OCI-LY7 (cell line): Measurements from ENCODE around the gene ZMYND8.

Experiments used
- EZH2phosphoT487 ChIP-seq: fragments of 200-600 bp; sonication (generic); IDR thresholded peaks from 2 replicates; pipeline ENCODE4 v1.6.1; 2018; ENCODE audit warnings: low read depth, borderline replicate concordance, mild to moderate bottlenecking, mixed run types, antibody characterized with exemption, low read length, moderate library complexity, mixed read lengths
- TF ChIP-seq, protein P1 (sequence below): fragments of 200-600 bp; sonication (generic); conservative IDR thresholded peaks from 2 replicates; pipeline ENCODE4 v1.5.1; 2014; ENCODE audit warnings: mild to moderate bottlenecking, antibody characterized with exemption, low read length, moderate library complexity, mixed read lengths

DNA sequence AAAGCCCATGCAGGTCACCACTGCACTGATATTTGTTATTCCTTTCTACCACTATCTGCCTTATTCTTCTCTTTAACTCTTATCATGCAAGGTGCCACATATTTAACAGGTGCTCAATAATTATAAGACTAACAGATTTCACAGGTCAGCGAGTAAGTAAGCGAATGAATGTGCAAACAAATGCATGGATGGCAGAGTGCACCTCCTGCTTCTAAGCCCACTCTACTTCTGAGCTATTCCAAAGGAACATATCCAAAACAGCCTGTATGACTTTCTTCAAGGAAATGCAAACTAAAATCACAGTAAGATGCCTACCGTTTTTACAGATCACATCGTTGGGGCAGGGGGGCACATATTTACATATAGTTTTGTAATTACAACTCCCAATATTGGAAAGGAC, 71.3 kb downstream of the ZMYND8 start:
- TF ChIP-seq, protein P1, sequence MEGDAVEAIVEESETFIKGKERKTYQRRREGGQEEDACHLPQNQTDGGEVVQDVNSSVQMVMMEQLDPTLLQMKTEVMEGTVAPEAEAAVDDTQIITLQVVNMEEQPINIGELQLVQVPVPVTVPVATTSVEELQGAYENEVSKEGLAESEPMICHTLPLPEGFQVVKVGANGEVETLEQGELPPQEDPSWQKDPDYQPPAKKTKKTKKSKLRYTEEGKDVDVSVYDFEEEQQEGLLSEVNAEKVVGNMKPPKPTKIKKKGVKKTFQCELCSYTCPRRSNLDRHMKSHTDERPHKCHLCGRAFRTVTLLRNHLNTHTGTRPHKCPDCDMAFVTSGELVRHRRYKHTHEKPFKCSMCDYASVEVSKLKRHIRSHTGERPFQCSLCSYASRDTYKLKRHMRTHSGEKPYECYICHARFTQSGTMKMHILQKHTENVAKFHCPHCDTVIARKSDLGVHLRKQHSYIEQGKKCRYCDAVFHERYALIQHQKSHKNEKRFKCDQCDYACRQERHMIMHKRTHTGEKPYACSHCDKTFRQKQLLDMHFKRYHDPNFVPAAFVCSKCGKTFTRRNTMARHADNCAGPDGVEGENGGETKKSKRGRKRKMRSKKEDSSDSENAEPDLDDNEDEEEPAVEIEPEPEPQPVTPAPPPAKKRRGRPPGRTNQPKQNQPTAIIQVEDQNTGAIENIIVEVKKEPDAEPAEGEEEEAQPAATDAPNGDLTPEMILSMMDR = no peak
- no peak for TF ChIP-seq EZH2phosphoT487
